HT1080 (cell line): ENCODE results near the gene AFF1. TPM values are rescaled to one million over a fixed set of nuclear protein-coding genes. Genes with fewer than 3 reads are reported as not detected.

Experiments used
- DNase-seq: peaks from one replicate; pipeline ENCODE4 v3.0.0-alpha.2; 2015; ENCODE audit warnings: low read depth
- total RNA-seq: library from RNA; depleted of rRNA; stranded (reverse); fragments of >200 nt; shearing (Covaris generic); gene quantifications from 2 replicates; pipeline ENCODE4 v1.2.3, GENCODE V29; 2014; rRNA removed

AFF1 gene
- total RNA-seq, 1 experiment from 2014 or later = 13.5 TPM

- DNase-seq = no peak
These were observed 212.3 kb downstream of the AFF1 start for GRCh38 chr4:87147116-87147515.

DNA sequence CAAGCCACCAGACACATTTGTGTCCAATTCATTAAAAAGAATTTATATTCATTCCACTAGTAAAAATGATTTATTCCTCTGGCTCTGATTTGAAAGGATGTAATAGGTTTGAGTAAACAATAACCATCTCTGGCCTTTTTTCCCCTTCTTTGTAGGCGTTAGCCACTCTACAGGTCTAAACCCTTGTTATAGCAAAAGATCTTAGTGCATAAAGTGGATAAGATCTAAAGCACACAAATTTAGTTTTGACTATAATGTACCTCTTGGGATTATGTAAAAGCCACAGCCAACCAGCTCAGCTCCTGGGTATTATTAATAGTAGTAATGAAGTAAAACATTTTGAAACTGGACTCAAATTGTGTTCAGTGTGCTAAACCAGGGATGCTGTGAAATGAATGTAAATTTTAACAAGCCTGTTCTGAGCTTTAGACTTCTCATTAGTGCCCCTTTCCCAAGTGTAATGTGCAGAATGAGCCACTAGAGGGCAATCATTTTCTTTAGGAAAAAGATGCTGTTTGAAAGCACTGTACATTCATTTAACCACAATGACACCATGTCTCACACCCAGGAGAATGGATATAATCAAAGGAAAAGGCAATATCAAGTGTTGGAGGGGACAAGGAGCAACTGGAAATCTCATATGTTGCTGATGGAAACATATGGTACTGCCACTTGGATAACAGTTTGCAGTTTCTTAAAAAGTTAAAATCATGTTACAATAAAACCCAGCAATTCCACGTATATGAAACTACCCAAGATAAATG, 215.9 kb downstream of the AFF1 start:
- DNase-seq = peak; percentile 63

- DNase-seq = no peak
These were observed 216.9 kb downstream of the AFF1 start for GRCh38 chr4:87151730-87152129.

DNA sequence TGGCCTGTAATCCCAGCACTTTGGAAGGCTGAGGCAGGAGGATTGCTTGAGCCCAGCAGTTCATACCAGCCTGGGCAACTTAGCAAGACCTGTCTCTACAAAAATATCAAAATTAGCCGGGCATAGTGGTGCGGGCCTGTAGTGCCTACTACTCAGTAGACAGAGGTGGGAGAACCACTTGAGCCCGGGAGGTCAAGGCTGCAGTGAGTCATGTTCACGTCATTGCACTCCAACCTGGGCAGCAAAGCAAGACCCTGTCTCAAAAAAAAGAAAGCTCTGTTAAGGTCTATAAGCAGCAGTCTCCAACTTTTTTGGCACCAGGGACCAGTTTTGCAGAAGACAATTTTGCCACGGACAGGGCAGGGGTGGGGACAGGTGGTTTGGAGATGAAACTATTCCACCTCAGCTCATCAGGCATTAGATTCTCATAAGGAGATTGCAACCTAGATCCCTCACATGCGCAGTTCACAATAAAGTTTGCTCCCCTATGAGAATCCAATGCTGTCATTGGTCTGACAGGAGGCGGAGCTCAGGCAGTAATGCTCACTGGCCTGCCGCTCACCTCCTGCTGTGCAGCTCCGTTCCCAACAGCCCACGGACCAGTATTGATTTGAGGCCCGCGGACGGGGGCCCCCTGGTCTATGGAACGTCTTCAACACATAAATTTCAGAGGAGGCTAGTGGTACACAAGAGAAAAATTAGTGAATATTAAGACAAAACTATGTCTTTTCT, 217.7 kb downstream of the AFF1 start:
- DNase-seq = peak; percentile 23

- DNase-seq = no peak
These were observed 218.5 kb downstream of the AFF1 start for GRCh38 chr4:87153078-87153870.

- DNase-seq = no peak
These were observed 231.1 kb downstream of the AFF1 start for GRCh38 chr4:87165892-87166291.

- DNase-seq = no peak
These were observed 231.6 kb downstream of the AFF1 start for GRCh38 chr4:87166296-87166854.

GRCh38 chr4:87171944-87172343, 237.1 kb downstream of the AFF1 start:
- no peak for DNase-seq

DNA sequence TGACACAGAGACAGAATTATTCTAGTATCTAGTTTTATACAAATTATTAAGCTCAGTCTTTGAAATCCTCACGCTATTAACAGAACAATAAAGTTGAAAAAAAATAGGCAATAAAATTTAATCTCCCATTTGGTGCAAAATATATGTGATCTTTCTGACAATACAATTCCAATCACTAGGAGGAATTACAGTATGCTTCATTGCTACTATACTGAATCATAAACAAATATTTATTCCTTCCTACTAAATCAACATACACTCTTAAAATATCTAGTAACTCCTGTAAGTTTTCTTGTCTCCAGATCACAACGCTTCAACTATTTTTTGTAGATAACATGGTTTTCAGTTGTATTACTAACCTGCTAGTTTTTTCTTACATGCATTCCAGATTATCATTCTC, 239.9 kb downstream of the AFF1 start:
- no peak for DNase-seq

- DNase-seq = peak; percentile 7
These were observed 244.9 kb downstream of the AFF1 start for GRCh38 chr4:87179751-87180150.

DNA sequence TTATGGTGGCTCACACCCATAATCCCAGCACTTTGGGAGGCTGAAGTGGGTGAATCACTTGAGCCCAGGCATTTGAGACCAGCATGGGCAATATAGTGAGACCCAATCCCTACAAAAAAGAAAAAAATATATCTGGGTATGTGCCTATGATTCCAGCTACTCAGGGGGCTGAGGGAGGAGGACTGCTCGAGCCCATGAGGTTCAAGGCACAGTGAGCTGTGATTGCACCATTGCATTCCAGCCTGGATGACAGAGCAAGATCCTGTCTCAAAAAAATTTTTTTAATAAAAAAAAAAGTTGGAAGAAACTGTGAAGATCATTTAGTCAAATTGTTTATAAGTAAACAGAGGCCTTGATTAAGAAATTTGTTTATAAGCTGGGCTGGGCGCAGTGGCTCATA, 246.0 kb downstream of the AFF1 start:
- DNase-seq = no peak

- no peak for DNase-seq
These were observed 250.5 kb downstream of the AFF1 start for GRCh38 chr4:87185146-87185870.

DNA sequence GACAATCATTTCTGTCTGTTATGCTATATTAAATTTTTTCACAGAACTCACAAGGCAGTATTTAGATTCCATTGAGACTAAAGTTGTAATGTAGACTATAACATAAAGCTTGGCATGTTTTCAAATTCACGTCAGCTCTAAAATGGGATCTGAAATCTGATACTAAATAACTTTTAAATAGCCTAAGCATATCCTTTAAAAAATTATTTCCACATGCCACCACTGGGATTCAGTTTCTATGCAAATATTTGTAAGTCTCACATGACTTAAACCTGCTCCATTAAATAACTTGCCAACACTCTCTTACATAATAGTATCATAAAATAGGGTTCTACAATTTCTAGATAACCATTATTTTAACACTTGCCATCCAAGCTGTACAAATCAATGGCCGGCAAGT, 253.2 kb downstream of the AFF1 start:
- DNase-seq = no peak

DNA sequence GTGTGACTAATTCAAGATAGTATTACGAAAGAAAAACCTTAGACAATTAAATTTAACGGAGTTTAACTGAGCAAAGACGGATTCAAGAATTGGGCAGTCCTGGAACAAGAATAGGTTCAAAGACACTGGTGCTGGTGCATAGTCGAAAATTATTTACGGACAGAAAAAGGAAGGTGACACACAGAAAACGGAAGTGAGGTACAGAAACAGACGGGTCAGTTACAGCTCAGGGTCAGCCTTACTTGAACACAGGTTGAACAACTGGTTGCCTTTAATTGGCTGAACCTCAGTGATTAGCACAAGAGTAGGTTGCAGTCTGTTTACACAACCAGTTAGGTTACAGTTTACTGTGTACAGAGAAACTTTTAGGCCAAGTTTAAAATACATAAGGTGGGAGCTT, 254.1 kb downstream of the AFF1 start:
- peak; percentile 29 for DNase-seq

Other genes with a start within 250 kb of the AFF1 start
- not detected in 2 replicates for gene SLC10A6, start 85.6 kb upstream of the AFF1 start, total RNA-seq
- gene C4orf36, start 42.6 kb upstream of the AFF1 start, total RNA-seq = 0.13 and 2.6 TPM in 2 replicates